Measurements from ENCODE around the gene TOPBP1.
"Not testable (repeated sequence)": the region's sequence is repeated elsewhere in the genome, so short reads cannot be mapped to it uniquely, and the experiment has no call there.

Gene TOPBP1

DNA sequence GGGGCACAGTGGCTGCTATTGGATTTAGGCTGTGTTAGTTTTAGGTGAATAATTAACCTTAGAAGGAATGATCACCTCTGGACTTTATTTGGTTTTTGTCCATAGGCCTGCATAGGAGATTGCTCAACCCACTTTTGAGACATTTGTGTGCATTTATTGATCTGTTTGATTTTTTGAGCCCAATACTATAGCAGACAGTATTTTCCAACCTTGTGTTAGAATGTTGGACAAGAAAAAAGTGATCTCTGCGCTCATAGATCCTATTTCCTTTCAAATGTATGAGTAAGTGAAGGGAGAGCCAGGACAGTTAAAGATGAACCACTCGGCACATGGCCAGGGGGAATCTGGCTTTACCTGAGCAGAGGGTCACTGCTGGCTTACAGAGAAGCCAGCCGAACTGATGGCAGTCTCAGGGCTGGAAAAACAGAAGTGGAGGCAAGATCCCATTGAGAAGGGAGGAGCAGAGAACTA lies 8.8 kb upstream of the TOPBP1 start:
- H3K27me3 ChIP-seq (ENCODE audit: insufficient read depth, poor library complexity, severe bottlenecking), result peaks cover 29% of the 10 kb centered on the region
- TF ChIP-seq, protein P1, sequence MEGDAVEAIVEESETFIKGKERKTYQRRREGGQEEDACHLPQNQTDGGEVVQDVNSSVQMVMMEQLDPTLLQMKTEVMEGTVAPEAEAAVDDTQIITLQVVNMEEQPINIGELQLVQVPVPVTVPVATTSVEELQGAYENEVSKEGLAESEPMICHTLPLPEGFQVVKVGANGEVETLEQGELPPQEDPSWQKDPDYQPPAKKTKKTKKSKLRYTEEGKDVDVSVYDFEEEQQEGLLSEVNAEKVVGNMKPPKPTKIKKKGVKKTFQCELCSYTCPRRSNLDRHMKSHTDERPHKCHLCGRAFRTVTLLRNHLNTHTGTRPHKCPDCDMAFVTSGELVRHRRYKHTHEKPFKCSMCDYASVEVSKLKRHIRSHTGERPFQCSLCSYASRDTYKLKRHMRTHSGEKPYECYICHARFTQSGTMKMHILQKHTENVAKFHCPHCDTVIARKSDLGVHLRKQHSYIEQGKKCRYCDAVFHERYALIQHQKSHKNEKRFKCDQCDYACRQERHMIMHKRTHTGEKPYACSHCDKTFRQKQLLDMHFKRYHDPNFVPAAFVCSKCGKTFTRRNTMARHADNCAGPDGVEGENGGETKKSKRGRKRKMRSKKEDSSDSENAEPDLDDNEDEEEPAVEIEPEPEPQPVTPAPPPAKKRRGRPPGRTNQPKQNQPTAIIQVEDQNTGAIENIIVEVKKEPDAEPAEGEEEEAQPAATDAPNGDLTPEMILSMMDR (IDR thresholded peaks at IDR 0.05; ENCODE audit: insufficient read depth, low read length), result no peak
- TF ChIP-seq POLR2AphosphoS5 (IDR thresholded peaks at IDR 0.05; ENCODE audit: low read depth) (no peak), GABPA (IDR thresholded peaks at IDR 0.05; ENCODE audit: low read depth) (no peak), SPI1 (IDR thresholded peaks at IDR 0.05; ENCODE audit: borderline replicate concordance, low read depth) (no peak)
- TF ChIP-seq, protein P2, sequence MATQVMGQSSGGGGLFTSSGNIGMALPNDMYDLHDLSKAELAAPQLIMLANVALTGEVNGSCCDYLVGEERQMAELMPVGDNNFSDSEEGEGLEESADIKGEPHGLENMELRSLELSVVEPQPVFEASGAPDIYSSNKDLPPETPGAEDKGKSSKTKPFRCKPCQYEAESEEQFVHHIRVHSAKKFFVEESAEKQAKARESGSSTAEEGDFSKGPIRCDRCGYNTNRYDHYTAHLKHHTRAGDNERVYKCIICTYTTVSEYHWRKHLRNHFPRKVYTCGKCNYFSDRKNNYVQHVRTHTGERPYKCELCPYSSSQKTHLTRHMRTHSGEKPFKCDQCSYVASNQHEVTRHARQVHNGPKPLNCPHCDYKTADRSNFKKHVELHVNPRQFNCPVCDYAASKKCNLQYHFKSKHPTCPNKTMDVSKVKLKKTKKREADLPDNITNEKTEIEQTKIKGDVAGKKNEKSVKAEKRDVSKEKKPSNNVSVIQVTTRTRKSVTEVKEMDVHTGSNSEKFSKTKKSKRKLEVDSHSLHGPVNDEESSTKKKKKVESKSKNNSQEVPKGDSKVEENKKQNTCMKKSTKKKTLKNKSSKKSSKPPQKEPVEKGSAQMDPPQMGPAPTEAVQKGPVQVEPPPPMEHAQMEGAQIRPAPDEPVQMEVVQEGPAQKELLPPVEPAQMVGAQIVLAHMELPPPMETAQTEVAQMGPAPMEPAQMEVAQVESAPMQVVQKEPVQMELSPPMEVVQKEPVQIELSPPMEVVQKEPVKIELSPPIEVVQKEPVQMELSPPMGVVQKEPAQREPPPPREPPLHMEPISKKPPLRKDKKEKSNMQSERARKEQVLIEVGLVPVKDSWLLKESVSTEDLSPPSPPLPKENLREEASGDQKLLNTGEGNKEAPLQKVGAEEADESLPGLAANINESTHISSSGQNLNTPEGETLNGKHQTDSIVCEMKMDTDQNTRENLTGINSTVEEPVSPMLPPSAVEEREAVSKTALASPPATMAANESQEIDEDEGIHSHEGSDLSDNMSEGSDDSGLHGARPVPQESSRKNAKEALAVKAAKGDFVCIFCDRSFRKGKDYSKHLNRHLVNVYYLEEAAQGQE (IDR thresholded peaks at IDR 0.05; ENCODE audit: insufficient replicate concordance, low read depth), result no peak
- no peak overlapping the region for H3K4me3 ChIP-seq (replicated peaks; ENCODE audit: insufficient read depth, low read length)
- no peak overlapping the region for H3K27ac ChIP-seq (replicated peaks)
- DNase-seq (ENCODE audit: low read depth in 1 of 2, low spot score in 1 of 2), result no peak

DNA sequence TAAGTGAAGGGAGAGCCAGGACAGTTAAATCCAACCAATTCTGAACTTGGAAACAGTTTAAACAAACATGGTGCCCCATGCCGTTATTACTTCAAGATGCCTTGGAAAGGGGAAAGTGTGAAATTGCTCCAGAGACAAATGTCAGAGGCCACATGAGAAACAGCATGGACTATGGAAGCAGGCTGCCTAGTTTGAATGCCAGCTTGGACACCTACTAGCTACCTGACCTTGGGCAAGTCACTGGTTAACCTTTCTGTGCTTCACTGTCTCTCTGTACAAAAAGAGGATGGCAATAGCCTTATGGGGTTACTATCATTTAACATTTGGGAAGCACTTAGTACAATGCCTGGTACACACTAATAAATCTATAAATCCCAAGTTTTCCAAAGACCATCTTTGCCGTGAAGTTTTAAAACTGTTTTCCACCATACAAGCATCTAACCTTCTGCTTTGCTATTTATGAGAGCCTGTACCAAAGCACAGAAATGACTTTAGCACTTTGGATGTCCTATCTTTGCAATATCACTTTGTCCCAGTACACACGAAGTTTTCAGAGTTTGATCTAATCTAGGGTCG lies 8.3 kb upstream of the TOPBP1 start:
- no peak overlapping the region for H3K27ac ChIP-seq (replicated peaks)

DNA sequence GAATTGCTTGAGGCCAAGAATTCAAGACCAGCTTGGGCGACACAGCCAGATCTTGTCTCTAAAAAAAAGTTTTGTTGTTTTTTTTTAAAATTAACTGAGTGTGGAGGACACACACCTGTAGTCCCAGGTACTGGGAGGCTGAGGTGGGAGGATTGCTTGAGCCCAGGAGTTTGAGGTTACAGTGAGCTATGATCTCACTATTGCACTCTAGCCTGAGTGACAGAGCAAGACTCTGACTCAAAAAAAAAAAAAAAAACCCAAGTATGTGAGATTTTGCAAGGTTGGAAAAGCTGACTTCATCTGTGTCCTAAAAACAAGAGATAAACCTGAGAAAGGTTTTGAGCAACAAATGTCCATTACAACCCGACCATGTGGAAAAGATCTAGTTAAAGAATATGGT lies 5.4 kb upstream of the TOPBP1 start:
- Histone ChIP-seq H3K4me3 (replicated peaks; ENCODE audit: insufficient read depth, low read length) (no peak overlapping the region), H3K27ac (replicated peaks) (no peak overlapping the region), H3K27me3 (ENCODE audit: insufficient read depth, poor library complexity, severe bottlenecking) (no peaks in the 10 kb centered on the region)
- TF ChIP-seq SPI1 (IDR thresholded peaks at IDR 0.05; ENCODE audit: borderline replicate concordance, low read depth) (no peak), GABPA (IDR thresholded peaks at IDR 0.05; ENCODE audit: low read depth) (no peak)
- TF ChIP-seq, protein P2 (IDR thresholded peaks at IDR 0.05; ENCODE audit: insufficient replicate concordance, low read depth), result no peak
- DNase-seq (ENCODE audit: low read depth in 1 of 2, low spot score in 1 of 2), result no peak

More for the DNA sequence above, 8.3 kb upstream of the TOPBP1 start:
- no peak for DNase-seq (ENCODE audit: low read depth in 1 of 2, low spot score in 1 of 2)
- TF ChIP-seq POLR2AphosphoS5 (IDR thresholded peaks at IDR 0.05; ENCODE audit: low read depth) (no peak), GABPA (IDR thresholded peaks at IDR 0.05; ENCODE audit: low read depth) (no peak)
- TF ChIP-seq, protein P2 (IDR thresholded peaks at IDR 0.05; ENCODE audit: insufficient replicate concordance, low read depth), result no peak
- no peak overlapping the region for H3K4me3 ChIP-seq (replicated peaks; ENCODE audit: insufficient read depth, low read length)
- peaks cover 25% of the 10 kb centered on the region for H3K27me3 ChIP-seq (ENCODE audit: insufficient read depth, poor library complexity, severe bottlenecking)

DNA sequence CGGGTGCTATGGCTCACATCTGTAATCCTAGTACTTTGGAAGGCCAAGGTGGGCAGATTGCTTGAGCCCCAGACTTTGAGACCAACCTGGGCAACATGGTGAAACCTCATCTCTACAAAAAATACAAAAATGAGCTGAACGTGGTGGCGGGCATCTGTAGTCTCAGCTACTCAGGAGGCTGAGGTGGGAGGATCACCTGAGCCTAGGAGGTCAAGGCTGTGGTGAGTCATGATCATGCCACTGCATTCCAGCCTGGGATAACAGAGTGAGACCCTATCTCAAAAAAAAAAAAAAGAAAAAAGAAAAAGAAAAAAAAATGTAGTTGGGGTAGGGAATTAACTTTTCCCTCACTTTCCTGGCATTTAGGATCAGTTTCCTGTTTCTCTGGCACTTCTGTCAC lies 3.4 kb upstream of the TOPBP1 start:
- not testable (repeated sequence) for H3K27me3 ChIP-seq (ENCODE audit: insufficient read depth, poor library complexity, severe bottlenecking); H3K4me3 ChIP-seq (replicated peaks; ENCODE audit: insufficient read depth, low read length); DNase-seq (ENCODE audit: low read depth in 1 of 2, low spot score in 1 of 2); H3K27ac ChIP-seq (replicated peaks)
